ENCODE data around the gene SLIT3.

Gene SLIT3

DNA sequence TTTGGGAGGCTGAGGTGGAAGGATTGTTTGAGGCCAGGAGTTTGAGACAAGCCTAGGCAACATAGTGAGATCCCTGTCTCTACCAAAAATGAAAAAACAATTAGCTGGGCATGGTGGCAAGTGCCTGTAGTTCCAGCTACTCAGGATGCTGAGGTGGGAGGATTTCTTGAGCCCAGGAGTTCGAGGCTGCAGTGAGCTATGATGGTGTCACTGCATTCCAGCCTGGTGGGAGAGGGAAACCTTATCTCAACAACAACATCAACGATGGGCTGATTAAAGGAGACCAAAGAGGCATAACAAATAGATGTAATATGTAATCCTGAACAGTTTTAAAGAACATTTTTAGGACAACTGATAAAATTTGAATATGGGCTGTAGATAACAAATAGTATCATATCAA, 687.5 kb downstream of the SLIT3 start:
- no peak overlapping the region for H3K4me3 ChIP-seq (ENCODE audit: control insufficient read depth, low read depth, low read length)
- DNase-seq (ENCODE audit: low read depth), result no peak
- TF ChIP-seq, protein P1, sequence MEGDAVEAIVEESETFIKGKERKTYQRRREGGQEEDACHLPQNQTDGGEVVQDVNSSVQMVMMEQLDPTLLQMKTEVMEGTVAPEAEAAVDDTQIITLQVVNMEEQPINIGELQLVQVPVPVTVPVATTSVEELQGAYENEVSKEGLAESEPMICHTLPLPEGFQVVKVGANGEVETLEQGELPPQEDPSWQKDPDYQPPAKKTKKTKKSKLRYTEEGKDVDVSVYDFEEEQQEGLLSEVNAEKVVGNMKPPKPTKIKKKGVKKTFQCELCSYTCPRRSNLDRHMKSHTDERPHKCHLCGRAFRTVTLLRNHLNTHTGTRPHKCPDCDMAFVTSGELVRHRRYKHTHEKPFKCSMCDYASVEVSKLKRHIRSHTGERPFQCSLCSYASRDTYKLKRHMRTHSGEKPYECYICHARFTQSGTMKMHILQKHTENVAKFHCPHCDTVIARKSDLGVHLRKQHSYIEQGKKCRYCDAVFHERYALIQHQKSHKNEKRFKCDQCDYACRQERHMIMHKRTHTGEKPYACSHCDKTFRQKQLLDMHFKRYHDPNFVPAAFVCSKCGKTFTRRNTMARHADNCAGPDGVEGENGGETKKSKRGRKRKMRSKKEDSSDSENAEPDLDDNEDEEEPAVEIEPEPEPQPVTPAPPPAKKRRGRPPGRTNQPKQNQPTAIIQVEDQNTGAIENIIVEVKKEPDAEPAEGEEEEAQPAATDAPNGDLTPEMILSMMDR (conservative IDR thresholded peaks at IDR 0.05; ENCODE audit: control insufficient read depth, insufficient read depth, low read depth, low read length), result no peak

GRCh38 chr5:168612996-168613395, 687.9 kb downstream of the SLIT3 start:
- no peak for DNase-seq (ENCODE audit: low read depth)
- no peak overlapping the region for H3K4me3 ChIP-seq (ENCODE audit: control insufficient read depth, low read depth, low read length)
- TF ChIP-seq, protein P1 (conservative IDR thresholded peaks at IDR 0.05; ENCODE audit: control insufficient read depth, insufficient read depth, low read depth, low read length), result no peak

DNA sequence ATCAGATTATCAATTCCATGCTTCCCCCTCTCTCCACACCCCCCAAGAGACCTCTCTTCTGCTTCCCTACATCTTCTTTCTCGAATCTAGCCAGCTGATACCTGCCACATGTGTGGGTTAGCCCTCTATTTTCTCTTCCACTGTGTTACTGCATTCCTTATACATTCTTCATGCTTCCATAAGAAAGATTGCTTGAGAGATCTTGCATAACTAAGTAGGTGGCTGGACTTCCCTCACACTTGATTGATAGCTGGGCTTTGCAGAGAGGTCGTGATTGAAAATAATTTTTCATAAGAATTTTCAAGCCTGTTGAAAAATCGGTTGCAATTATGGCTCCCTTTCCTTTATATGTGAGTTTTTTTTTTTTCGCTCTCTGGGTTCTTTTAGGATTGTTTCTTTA, 688.8 kb downstream of the SLIT3 start:
- TF ChIP-seq, protein P1 (conservative IDR thresholded peaks at IDR 0.05; ENCODE audit: control insufficient read depth, insufficient read depth, low read depth, low read length), result no peak
- no peak overlapping the region for H3K4me3 ChIP-seq (ENCODE audit: control insufficient read depth, low read depth, low read length)
- DNase-seq (ENCODE audit: low read depth), result no peak
